HEK293 (cell line): ENCODE results near the gene TNS3.

Source experiments
- CTCF ChIA-PET: fragments of 350-600 bp; formaldehyde crosslinking; extraction: SDS; loops from one replicate; lab custom pipeline; 2021; ENCODE audit warnings: antibody characterized with exemption; lab: Yijun Ruan, JAX
- POLR2A ChIA-PET: fragments of 300-600 bp; formaldehyde crosslinking; extraction: SDS; loops from one replicate; lab custom pipeline; 2020; ENCODE audit warnings: antibody characterized with exemption, inconsistent platforms; lab: Yijun Ruan, JAX
- H3K27ac ChIP-seq: fragments of 200-500 bp; sonication (Bioruptor generic); 2 replicates; pipeline ENCODE4 v1.5.1; 2014; ENCODE audit warnings: low read depth, low read length, control low read depth, inconsistent platforms; ENCODE audit errors: extremely low read depth
- H3K36me3 ChIP-seq, 2 experiments: fragments of 200-500 bp in 1 of 2; sonication (Bioruptor generic) in 1 of 2; 1 replicate in 1 of 2; 2 replicates in 1 of 2; pipeline ENCODE4 v1.5.1; 2014 to 2017; ENCODE audit warnings: inconsistent platforms in 2 of 2, low read length in 2 of 2; ENCODE audit not compliant: control insufficient read depth in 2 of 2, insufficient read depth in 1 of 2
- H3K4me1 ChIP-seq: fragments of 200-500 bp; sonication (Bioruptor generic); 2 replicates; pipeline ENCODE4 v1.5.1; 2014; ENCODE audit warnings: mild to moderate bottlenecking, low read length, inconsistent platforms; ENCODE audit not compliant: control insufficient read depth, insufficient read depth
- H3K4me3 ChIP-seq: 2 replicates; pipeline ENCODE4 v1.5.1; 2011; ENCODE audit warnings: low read depth, mild to moderate bottlenecking, control low read depth, low read length, moderate library complexity
- H3K9me3 ChIP-seq: fragments of 200-500 bp; sonication (Bioruptor generic); 2 replicates; pipeline ENCODE4 v1.5.1; 2014; ENCODE audit warnings: low read depth, low read length, inconsistent platforms; ENCODE audit not compliant: control insufficient read depth, insufficient read depth
- BCL11A ChIP-seq: fragments of 450-650 bp; formaldehyde crosslinking; IDR thresholded peaks from 2 replicates; pipeline ENCODE4 v1.5.1; 2016; ENCODE audit warnings: low read depth, missing biosample characterization, missing genetic modification characterization
- GLIS2 ChIP-seq: fragments of 450-650 bp; formaldehyde crosslinking; IDR thresholded peaks from 2 replicates; pipeline ENCODE4 v1.5.1; 2016; ENCODE audit warnings: missing biosample characterization, missing genetic modification characterization
- ZNF138 ChIP-seq: fragments of 450-650 bp; formaldehyde crosslinking; IDR thresholded peaks from 2 replicates; pipeline ENCODE4 v1.5.1; 2016; ENCODE audit warnings: missing biosample characterization, missing genetic modification characterization, borderline replicate concordance
- ZNF324 ChIP-seq: fragments of 450-650 bp; formaldehyde crosslinking; IDR thresholded peaks from 2 replicates; pipeline ENCODE4 v1.5.1; 2016; ENCODE audit warnings: missing biosample characterization, missing genetic modification characterization
- ZNF335 ChIP-seq: fragments of 450-650 bp; formaldehyde crosslinking; conservative IDR thresholded peaks from 2 replicates; pipeline ENCODE4 v1.5.1; 2016; ENCODE audit warnings: missing biosample characterization, missing genetic modification characterization
- ZNF354C ChIP-seq: fragments of 450-650 bp; formaldehyde crosslinking; IDR thresholded peaks from 2 replicates; pipeline ENCODE4 v1.5.1; 2016; ENCODE audit warnings: missing biosample characterization, missing genetic modification characterization, low read depth, borderline replicate concordance
- ZNF623 ChIP-seq: fragments of 450-650 bp; formaldehyde crosslinking; IDR thresholded peaks from 2 replicates; pipeline ENCODE4 v1.5.1; 2016; ENCODE audit warnings: missing biosample characterization, missing genetic modification characterization
- TF ChIP-seq, protein P1 (sequence below): fragments of 450-650 bp; IDR thresholded peaks from 2 replicates; pipeline ENCODE4 v1.5.1; 2018; ENCODE audit warnings: missing biosample characterization, missing genetic modification characterization
- TF ChIP-seq, protein P2 (sequence below): fragments of 450-650 bp; formaldehyde crosslinking; IDR thresholded peaks from 2 replicates; pipeline ENCODE4 v1.5.1; 2016; ENCODE audit warnings: missing biosample characterization, missing genetic modification characterization, borderline replicate concordance
- TF ChIP-seq, protein P3 (sequence below): fragments of 450-650 bp; formaldehyde crosslinking; IDR thresholded peaks from 2 replicates; pipeline ENCODE4 v1.5.1; 2016; ENCODE audit warnings: missing biosample characterization, missing genetic modification characterization, borderline replicate concordance
- TF ChIP-seq, protein P4 (sequence below): fragments of 450-650 bp; formaldehyde crosslinking; IDR thresholded peaks from 2 replicates; pipeline ENCODE4 v1.5.1; 2016; ENCODE audit warnings: missing biosample characterization, missing genetic modification characterization

The TNS3 gene

DNA sequence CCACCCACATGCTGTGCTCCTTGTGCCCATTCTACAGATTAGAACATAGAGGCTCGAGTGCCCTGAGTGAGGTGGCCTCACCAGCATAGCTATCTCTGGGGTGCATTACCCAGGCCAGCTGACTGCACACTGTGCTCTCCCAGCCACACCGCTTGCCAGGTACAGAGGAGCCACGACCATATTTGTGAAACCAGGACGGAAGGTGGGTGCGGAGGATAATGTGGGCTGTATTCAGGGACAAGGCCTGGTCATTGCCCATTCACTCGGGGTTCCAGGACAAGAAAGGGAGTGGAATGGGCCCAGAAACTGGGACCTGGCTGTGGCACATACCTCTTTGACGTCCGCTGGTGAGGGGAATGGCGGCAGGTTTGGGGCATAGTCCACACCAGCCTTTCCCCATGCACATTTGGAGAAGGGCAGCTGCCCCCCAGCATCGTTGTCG lies 236.0 kb downstream of the TNS3 start (continued):
- TF ChIP-seq, protein P1, sequence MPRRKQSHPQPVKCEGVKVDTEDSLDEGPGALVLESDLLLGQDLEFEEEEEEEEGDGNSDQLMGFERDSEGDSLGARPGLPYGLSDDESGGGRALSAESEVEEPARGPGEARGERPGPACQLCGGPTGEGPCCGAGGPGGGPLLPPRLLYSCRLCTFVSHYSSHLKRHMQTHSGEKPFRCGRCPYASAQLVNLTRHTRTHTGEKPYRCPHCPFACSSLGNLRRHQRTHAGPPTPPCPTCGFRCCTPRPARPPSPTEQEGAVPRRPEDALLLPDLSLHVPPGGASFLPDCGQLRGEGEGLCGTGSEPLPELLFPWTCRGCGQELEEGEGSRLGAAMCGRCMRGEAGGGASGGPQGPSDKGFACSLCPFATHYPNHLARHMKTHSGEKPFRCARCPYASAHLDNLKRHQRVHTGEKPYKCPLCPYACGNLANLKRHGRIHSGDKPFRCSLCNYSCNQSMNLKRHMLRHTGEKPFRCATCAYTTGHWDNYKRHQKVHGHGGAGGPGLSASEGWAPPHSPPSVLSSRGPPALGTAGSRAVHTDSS (tag by site-specific recombination), result no peak
- TF ChIP-seq, protein P2, sequence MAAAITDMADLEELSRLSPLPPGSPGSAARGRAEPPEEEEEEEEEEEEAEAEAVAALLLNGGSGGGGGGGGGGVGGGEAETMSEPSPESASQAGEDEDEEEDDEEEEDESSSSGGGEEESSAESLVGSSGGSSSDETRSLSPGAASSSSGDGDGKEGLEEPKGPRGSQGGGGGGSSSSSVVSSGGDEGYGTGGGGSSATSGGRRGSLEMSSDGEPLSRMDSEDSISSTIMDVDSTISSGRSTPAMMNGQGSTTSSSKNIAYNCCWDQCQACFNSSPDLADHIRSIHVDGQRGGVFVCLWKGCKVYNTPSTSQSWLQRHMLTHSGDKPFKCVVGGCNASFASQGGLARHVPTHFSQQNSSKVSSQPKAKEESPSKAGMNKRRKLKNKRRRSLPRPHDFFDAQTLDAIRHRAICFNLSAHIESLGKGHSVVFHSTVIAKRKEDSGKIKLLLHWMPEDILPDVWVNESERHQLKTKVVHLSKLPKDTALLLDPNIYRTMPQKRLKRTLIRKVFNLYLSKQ (tag by site-specific recombination), result no peak
- no peak for TF ChIP-seq BCL11A (tag by site-specific recombination)

DNA sequence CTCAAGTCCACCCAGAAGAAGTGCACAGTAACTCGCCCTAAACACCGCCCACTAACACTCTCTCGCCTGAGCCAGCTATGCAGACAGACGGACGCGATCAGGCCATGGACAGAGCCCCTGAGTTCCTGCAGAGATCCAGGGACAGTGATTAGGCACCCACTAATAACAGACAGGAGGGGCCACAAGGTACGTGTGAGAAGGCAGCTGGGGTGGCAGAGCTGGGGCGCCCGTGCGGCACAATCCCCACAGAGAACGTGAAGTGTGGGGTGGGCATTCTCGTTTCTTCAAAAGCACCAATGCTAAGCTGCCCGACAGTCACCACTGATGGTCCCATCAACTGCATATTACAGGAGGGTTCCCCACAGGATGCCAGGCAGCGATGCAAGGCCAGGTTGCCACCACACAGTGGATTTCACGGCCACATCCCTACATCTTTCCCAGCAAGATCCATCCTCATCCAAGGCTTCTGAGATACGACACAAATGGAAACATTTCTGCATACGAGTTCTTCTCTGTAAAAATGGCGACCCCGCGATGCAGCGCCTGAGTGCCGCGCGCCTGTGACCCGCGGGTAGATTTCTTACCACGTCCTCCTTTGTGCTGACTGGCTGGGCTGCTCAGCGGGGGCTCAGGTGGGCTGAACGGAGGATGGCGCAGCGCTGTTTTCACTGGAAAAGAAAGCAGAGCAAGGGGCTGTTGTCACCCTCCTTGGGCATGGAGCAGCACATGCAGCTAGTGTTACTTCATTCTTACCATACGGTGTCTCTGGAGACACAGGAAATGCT lies 237.5 kb downstream of the TNS3 start:
- Histone ChIP-seq H3K4me3 (no peak overlapping the region), H3K4me1 (no peaks in the 10 kb centered on the region), H3K36me3 (no peaks in the 10 kb centered on the region), H3K27ac (no peak overlapping the region)
- CTCF ChIA-PET, result interaction anchor here (0.9 to 1.4 kb wide), 2 partner anchors 78 to 92 kb away, joined by 3 to 5 read pairs; no protein-coding TSS in a partner anchor
- POLR2A ChIA-PET, result no interaction called here
- TF ChIP-seq ZNF335 (tag by site-specific recombination) (no peak), ZNF354C (no peak), ZNF324 (tag by site-specific recombination) (no peak), GLIS2 (tag by site-specific recombination) (no peak), ZNF138 (tag by site-specific recombination) (no peak), ZNF623 (tag by site-specific recombination) (no peak)
- TF ChIP-seq, protein P3, sequence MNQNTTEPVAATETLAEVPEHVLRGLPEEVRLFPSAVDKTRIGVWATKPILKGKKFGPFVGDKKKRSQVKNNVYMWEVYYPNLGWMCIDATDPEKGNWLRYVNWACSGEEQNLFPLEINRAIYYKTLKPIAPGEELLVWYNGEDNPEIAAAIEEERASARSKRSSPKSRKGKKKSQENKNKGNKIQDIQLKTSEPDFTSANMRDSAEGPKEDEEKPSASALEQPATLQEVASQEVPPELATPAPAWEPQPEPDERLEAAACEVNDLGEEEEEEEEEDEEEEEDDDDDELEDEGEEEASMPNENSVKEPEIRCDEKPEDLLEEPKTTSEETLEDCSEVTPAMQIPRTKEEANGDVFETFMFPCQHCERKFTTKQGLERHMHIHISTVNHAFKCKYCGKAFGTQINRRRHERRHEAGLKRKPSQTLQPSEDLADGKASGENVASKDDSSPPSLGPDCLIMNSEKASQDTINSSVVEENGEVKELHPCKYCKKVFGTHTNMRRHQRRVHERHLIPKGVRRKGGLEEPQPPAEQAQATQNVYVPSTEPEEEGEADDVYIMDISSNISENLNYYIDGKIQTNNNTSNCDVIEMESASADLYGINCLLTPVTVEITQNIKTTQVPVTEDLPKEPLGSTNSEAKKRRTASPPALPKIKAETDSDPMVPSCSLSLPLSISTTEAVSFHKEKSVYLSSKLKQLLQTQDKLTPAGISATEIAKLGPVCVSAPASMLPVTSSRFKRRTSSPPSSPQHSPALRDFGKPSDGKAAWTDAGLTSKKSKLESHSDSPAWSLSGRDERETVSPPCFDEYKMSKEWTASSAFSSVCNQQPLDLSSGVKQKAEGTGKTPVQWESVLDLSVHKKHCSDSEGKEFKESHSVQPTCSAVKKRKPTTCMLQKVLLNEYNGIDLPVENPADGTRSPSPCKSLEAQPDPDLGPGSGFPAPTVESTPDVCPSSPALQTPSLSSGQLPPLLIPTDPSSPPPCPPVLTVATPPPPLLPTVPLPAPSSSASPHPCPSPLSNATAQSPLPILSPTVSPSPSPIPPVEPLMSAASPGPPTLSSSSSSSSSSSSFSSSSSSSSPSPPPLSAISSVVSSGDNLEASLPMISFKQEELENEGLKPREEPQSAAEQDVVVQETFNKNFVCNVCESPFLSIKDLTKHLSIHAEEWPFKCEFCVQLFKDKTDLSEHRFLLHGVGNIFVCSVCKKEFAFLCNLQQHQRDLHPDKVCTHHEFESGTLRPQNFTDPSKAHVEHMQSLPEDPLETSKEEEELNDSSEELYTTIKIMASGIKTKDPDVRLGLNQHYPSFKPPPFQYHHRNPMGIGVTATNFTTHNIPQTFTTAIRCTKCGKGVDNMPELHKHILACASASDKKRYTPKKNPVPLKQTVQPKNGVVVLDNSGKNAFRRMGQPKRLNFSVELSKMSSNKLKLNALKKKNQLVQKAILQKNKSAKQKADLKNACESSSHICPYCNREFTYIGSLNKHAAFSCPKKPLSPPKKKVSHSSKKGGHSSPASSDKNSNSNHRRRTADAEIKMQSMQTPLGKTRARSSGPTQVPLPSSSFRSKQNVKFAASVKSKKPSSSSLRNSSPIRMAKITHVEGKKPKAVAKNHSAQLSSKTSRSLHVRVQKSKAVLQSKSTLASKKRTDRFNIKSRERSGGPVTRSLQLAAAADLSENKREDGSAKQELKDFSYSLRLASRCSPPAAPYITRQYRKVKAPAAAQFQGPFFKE (tag by site-specific recombination), result no peak
- TF ChIP-seq, protein P4, sequence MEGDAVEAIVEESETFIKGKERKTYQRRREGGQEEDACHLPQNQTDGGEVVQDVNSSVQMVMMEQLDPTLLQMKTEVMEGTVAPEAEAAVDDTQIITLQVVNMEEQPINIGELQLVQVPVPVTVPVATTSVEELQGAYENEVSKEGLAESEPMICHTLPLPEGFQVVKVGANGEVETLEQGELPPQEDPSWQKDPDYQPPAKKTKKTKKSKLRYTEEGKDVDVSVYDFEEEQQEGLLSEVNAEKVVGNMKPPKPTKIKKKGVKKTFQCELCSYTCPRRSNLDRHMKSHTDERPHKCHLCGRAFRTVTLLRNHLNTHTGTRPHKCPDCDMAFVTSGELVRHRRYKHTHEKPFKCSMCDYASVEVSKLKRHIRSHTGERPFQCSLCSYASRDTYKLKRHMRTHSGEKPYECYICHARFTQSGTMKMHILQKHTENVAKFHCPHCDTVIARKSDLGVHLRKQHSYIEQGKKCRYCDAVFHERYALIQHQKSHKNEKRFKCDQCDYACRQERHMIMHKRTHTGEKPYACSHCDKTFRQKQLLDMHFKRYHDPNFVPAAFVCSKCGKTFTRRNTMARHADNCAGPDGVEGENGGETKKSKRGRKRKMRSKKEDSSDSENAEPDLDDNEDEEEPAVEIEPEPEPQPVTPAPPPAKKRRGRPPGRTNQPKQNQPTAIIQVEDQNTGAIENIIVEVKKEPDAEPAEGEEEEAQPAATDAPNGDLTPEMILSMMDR (tag by site-specific recombination), result no peak
- TF ChIP-seq, all 188 proteins: peak for 0
- H3K9me3 ChIP-seq, result no peaks in the 10 kb centered on the region
